SK-N-SH treated with all-trans-retinoic acid at 6 μM for 48 hours (cell line): ENCODE measurements around the gene EML1.

Experiments
- ATAC-seq: fragments of 200-7000 bp; cut with Tn5 transposase; 3 replicates; pipeline ENCODE4 v1.9.1; 2020; ENCODE audit warnings: mild to moderate bottlenecking, moderate library complexity
- ARNTL ChIP-seq: fragments of 450-650 bp; formaldehyde crosslinking; IDR thresholded peaks from 2 replicates; pipeline ENCODE4 v1.5.0; 2020; ENCODE audit warnings: low read depth, mild to moderate bottlenecking, moderate library complexity, borderline replicate concordance
- BACH2 ChIP-seq: fragments of 250-450 bp; sonication (Bioruptor Pico); IDR thresholded peaks from 2 replicates; pipeline ENCODE4 v1.9.0; 2021; ENCODE audit warnings: mild to moderate bottlenecking, borderline replicate concordance
- ESRRG ChIP-seq: fragments of 250-450 bp; sonication (Bioruptor Pico); IDR thresholded peaks from 2 replicates; pipeline ENCODE4 v1.6.1; 2021; ENCODE audit warnings: mild to moderate bottlenecking
- ISL1 ChIP-seq: fragments of 250-450 bp; sonication (Bioruptor Pico); IDR thresholded peaks from 2 replicates; pipeline ENCODE4 v2.1.2; 2022; ENCODE audit warnings: mild to moderate bottlenecking, moderate library complexity
- PATZ1 ChIP-seq: fragments of 250-450 bp; sonication (Bioruptor Pico); IDR thresholded peaks from 2 replicates; pipeline ENCODE4 v1.8.0; 2020; ENCODE audit warnings: mild to moderate bottlenecking, moderate library complexity, borderline replicate concordance
- PPARA ChIP-seq: fragments of 250-450 bp; sonication (Bioruptor Pico); IDR thresholded peaks from 2 replicates; pipeline ENCODE4 v1.5.0; 2020; ENCODE audit warnings: mild to moderate bottlenecking, borderline replicate concordance
- RARB ChIP-seq: fragments of 250-450 bp; sonication (Bioruptor Pico); IDR thresholded peaks from 2 replicates; pipeline ENCODE4 v1.8.0; 2021; ENCODE audit warnings: mild to moderate bottlenecking, moderate library complexity
- SNAI2 ChIP-seq: fragments of 250-450 bp; sonication (Bioruptor Pico); IDR thresholded peaks from 2 replicates; pipeline ENCODE4 v1.5.0; 2020; ENCODE audit warnings: mild to moderate bottlenecking, moderate library complexity
- TCF4 ChIP-seq: fragments of 250-450 bp; sonication (Bioruptor Pico); IDR thresholded peaks from 2 replicates; pipeline ENCODE4 v1.8.0; 2021; ENCODE audit warnings: mild to moderate bottlenecking, moderate library complexity, borderline replicate concordance
- TOX ChIP-seq: fragments of 250-450 bp; sonication (Bioruptor Pico); IDR thresholded peaks from 2 replicates; pipeline ENCODE4 v1.8.0; 2021; ENCODE audit warnings: mild to moderate bottlenecking, moderate library complexity, borderline replicate concordance
- TSHZ2 ChIP-seq: fragments of 250-450 bp; sonication (Bioruptor Pico); IDR thresholded peaks from 2 replicates; pipeline ENCODE4 v1.5.0; 2020; ENCODE audit warnings: mild to moderate bottlenecking, moderate library complexity
- ZC3H10 ChIP-seq: fragments of 250-450 bp; sonication (Bioruptor Pico); IDR thresholded peaks from 2 replicates; pipeline ENCODE4 v1.5.1; 2021; ENCODE audit warnings: mild to moderate bottlenecking, moderate library complexity
- ZFP3 ChIP-seq: fragments of 250-450 bp; sonication (Bioruptor Pico); IDR thresholded peaks from 2 replicates; pipeline ENCODE4 v1.5.0; 2020; ENCODE audit warnings: mild to moderate bottlenecking, moderate library complexity
- ZNF565 ChIP-seq: fragments of 450-650 bp; formaldehyde crosslinking; conservative IDR thresholded peaks from 2 replicates; pipeline ENCODE4 v1.5.0; 2020; ENCODE audit warnings: low read depth, mild to moderate bottlenecking, moderate library complexity
- ZNF70 ChIP-seq: fragments of 450-650 bp; formaldehyde crosslinking; IDR thresholded peaks from 2 replicates; pipeline ENCODE4 v1.5.0; 2020; ENCODE audit warnings: mild to moderate bottlenecking, moderate library complexity
- TF ChIP-seq, protein P1 (sequence below): fragments of 250-450 bp; sonication (Bioruptor Pico); IDR thresholded peaks from 2 replicates; pipeline ENCODE4 v1.8.0; 2021; ENCODE audit warnings: low read depth, mild to moderate bottlenecking, moderate library complexity, borderline replicate concordance

The EML1 gene

DNA sequence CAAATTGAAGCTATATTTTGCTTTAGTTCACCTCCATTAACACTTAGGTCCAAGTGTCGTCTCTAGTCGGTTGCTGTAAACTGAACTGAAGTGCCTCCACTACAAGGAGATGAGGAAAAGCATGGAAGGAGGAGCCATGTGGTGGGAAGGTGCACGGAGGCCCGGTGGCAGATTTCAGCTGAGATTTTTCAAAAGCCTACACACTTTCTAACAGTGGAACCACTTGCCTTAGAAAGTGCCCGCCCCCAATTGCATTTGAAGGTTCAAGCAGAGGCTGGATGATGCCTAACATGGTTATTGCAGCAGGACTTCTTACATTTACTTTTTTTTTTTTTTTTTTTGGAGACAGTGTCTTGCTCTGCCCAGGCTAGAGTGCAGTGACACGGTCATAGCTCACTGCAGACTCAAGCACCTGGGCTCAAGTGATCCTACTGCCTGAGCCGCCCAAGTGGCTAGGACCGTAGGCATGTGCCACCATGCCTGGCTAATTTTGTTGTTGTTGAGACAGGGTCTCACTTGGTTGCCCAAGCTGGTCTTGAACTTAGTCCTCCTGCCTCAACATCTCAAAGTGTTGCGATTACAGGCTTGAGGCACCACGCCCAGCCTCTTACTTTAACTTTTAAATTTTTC is 27.6 kb downstream of the EML1 start (continued):
- no peak for TF ChIP-seq PATZ1 (CRISPR knock-in tag)
- no peak for TF ChIP-seq ZNF70
- TF ChIP-seq RARB (CRISPR knock-in tag): no peak
- TF ChIP-seq TSHZ2: no peak
- no peak for TF ChIP-seq SNAI2
- no peak for TF ChIP-seq BACH2
- no peak for TF ChIP-seq ZFP3
- TF ChIP-seq, all 23 proteins: peak for 0

DNA sequence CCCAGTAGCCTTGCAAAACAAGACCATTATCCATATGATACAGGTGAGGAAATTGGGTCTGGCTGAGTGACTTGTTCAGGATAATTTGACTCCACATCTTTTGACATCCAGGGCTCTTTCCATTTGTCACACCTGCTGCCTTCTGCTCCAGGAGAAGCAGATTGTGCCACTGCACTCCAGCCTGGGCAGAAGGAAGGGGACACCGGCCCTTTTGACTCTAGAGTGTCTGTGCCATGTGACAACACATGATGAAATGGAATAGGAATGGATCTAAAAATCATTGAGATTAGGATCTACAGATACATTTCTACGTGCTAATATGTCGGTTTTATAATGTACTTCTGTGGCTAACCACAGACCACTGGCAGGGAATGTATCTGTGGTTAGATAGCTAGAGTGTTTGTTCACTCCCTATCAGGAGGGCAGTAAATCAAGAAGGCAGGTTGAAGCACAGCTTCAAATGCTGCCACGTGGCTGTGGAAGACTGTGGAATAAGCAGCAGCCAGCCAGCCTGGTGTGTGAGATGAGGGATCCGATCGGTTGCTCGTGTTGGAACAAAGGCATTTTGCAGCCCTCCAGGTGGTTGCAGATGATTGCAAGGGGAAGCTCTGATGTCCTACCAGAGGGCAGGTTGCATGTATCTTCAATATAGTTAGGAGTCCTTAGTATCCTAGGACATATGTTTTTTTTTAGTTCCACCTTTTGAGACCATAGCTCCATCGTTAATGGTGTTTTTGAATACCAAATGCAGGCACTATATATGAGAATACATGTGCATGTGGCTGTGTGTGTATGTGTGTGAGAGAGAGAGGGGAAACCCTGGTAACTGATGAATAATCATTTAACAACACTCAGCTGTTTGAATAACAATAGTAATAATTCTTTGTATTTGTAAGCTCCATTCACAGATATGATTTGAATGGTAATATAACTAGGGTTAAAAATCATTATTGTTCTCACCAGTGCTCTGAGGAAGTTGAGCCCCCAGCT is 28.6 kb downstream of the EML1 start:
- peak; percentile 94 for ATAC-seq
- no peak for TF ChIP-seq PPARA (CRISPR knock-in tag)
- TF ChIP-seq ISL1 (CRISPR knock-in tag): peak; percentile 66
- TF ChIP-seq, all 23 proteins: peak for 1

DNA sequence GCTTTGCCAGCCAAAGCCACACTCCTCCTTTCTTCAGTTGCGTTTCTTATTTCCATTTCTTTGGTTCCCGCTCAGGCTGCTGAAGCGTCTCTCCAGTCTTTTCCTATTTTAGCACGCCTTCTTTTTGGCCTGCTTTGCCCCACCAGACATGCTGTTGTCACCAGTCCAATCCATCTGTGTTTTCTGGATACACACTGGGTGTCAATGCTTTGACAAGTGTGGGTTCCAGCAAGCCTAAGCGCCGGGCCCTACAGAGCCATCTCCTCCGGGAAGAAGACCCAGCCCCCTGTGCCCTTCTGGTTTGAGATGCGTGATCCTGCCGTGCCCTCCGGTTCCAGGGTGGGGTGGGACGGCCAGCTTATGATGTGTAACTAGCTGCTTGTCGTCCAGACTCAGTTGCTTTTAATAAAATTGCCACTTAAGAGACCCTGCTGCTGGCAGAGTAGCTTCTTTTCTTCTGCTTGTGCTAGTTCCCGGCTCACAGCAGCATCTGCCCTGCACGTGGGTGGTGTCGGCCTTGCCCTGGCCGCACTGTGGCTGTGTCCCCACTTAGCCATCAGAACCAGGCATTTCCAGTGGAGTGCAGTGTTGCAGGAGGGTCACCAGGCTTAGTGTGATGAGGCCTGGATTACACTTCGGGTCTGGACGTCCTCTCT is 29.7 kb downstream of the EML1 start:
- TF ChIP-seq ARNTL: no peak
- no peak for TF ChIP-seq RARB (CRISPR knock-in tag)
- TF ChIP-seq, protein P1, sequence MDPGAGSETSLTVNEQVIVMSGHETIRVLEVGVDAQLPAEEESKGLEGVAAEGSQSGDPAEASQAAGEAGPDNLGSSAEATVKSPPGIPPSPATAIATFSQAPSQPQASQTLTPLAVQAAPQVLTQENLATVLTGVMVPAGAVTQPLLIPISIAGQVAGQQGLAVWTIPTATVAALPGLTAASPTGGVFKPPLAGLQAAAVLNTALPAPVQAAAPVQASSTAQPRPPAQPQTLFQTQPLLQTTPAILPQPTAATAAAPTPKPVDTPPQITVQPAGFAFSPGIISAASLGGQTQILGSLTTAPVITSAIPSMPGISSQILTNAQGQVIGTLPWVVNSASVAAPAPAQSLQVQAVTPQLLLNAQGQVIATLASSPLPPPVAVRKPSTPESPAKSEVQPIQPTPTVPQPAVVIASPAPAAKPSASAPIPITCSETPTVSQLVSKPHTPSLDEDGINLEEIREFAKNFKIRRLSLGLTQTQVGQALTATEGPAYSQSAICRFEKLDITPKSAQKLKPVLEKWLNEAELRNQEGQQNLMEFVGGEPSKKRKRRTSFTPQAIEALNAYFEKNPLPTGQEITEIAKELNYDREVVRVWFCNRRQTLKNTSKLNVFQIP (CRISPR knock-in tag): no peak
- TF ChIP-seq PATZ1 (CRISPR knock-in tag): no peak
- TF ChIP-seq ZNF70: no peak
- TF ChIP-seq ZC3H10 (CRISPR knock-in tag): no peak
- no peak for TF ChIP-seq BACH2
- TF ChIP-seq TCF4 (CRISPR knock-in tag): no peak
- no peak for TF ChIP-seq TOX (CRISPR knock-in tag)
- no peak for TF ChIP-seq PPARA (CRISPR knock-in tag)
- no peak for TF ChIP-seq TSHZ2
- TF ChIP-seq ESRRG (CRISPR knock-in tag): no peak
- no peak for TF ChIP-seq ZNF565 (CRISPR knock-in tag)
- no peak for ATAC-seq
